Measurements from ENCODE around the gene GRIP1.

GRIP1 gene

DNA sequence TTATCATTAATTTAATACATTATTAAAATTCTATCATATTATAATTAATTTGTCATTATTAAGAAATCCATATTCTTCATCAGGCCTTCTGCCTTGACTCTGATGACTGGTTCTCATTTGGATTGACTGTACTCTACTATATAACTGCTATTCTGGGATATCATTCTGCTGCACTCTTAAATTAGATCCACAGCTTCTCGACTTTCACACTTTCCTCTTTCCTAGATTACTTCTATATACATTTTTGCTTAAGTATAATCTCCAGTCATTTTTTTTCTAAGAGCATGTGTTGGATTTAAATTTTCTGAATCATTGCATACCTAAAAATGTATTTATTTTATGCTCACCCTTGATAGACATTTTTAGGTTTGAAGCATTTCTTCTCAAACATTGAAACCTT lies 12.4 kb downstream of the GRIP1 start:
- no peak for DNase-seq (ENCODE audit: low read depth)
- TF ChIP-seq, protein P1, sequence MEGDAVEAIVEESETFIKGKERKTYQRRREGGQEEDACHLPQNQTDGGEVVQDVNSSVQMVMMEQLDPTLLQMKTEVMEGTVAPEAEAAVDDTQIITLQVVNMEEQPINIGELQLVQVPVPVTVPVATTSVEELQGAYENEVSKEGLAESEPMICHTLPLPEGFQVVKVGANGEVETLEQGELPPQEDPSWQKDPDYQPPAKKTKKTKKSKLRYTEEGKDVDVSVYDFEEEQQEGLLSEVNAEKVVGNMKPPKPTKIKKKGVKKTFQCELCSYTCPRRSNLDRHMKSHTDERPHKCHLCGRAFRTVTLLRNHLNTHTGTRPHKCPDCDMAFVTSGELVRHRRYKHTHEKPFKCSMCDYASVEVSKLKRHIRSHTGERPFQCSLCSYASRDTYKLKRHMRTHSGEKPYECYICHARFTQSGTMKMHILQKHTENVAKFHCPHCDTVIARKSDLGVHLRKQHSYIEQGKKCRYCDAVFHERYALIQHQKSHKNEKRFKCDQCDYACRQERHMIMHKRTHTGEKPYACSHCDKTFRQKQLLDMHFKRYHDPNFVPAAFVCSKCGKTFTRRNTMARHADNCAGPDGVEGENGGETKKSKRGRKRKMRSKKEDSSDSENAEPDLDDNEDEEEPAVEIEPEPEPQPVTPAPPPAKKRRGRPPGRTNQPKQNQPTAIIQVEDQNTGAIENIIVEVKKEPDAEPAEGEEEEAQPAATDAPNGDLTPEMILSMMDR (IDR thresholded peaks at IDR 0.05; ENCODE audit: low read depth, low read length), result no peak
- TF ChIP-seq POLR2A (IDR thresholded peaks at IDR 0.05; ENCODE audit: extremely low read depth, insufficient read length) (no peak), MYC (IDR thresholded peaks at IDR 0.05; ENCODE audit: low read depth, low read length) (no peak)
- TF ChIP-seq, protein P2, sequence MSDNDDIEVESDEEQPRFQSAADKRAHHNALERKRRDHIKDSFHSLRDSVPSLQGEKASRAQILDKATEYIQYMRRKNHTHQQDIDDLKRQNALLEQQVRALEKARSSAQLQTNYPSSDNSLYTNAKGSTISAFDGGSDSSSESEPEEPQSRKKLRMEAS (IDR thresholded peaks at IDR 0.05; ENCODE audit: low read depth, low read length), result no peak

DNA sequence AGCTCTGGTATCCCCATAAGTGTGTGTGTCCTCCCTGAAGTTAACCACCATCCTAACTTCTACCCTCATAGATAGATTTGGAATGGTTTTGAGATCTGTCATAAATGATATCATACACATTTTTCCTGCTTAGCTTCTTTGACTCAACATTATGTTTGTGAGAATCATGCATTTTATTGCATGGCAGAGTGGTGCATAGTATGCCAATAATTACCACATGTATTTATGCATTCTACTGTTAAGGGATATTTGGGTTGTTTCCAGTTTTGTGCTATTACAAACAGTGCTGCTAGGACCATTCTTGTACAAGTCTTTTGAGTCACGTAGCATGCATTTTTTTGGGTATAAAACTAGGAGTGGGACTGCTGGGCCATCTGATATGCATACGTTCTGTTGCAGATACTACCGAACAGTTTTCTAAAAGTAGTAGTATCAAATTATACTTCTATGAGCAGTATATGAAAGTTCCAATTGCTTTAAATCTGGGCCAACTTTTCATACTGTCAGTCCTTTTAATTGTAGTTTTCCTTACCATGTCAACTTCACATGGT lies 13.4 kb downstream of the GRIP1 start:
- DNase-seq (ENCODE audit: low read depth), result no peak
- no peak for TF ChIP-seq MYC (IDR thresholded peaks at IDR 0.05; ENCODE audit: low read depth, low read length)
- TF ChIP-seq, protein P1 (IDR thresholded peaks at IDR 0.05; ENCODE audit: low read depth, low read length), result no peak
- TF ChIP-seq, protein P2 (IDR thresholded peaks at IDR 0.05; ENCODE audit: low read depth, low read length), result no peak
- no peak for TF ChIP-seq POLR2A (IDR thresholded peaks at IDR 0.05; ENCODE audit: extremely low read depth, insufficient read length)

More for the DNA sequence above, 12.4 kb downstream of the GRIP1 start:
- H3K4me3 ChIP-seq (ENCODE audit: low read depth, low read length), result no peak overlapping the region

DNA sequence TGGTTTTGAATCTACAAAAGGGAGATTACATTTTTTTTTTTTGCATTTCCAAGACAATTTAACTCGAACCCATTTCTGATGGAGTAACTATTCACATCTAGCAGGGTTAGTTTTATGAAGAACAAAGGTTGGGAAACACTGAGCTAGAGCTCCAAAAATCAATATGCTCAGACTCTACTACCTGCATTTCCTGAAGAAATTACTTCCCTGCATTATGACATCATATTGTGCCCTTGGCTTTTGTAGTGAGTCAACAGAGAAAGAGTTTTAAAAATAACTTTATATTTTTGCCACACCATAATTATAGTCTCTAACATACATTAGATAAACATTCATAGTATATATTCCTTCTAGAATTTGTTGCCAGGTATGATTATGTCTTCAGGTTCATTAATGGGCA lies 14.8 kb downstream of the GRIP1 start:
- TF ChIP-seq, protein P1 (IDR thresholded peaks at IDR 0.05; ENCODE audit: low read depth, low read length), result no peak
- TF ChIP-seq, protein P2 (IDR thresholded peaks at IDR 0.05; ENCODE audit: low read depth, low read length), result no peak
- TF ChIP-seq MYC (IDR thresholded peaks at IDR 0.05; ENCODE audit: low read depth, low read length) (no peak), POLR2A (IDR thresholded peaks at IDR 0.05; ENCODE audit: extremely low read depth, insufficient read length) (no peak)
- no peak overlapping the region for H3K4me3 ChIP-seq (ENCODE audit: low read depth, low read length)
- DNase-seq (ENCODE audit: low read depth), result no peak

More for the DNA sequence above, 13.4 kb downstream of the GRIP1 start:
- H3K4me3 ChIP-seq (ENCODE audit: low read depth, low read length), result no peak overlapping the region

DNA sequence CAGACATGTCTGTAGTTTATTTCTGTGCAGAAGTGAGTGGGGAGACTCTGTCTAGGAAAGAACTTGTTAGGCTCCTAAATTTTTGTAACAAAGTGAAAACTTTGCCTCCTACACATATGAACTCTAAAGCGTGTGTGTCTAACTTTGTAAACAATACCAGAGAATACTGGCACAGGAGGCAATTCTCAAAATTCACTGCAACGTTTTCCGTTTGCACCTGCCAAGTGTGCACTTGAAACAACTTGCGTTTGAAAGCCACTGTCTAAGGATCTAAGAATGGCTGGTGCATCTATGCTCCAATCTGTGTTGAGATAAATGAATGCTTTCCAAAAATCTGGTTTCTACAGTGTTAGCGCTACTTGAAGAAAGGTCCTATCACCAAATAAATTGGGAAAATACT lies 15.3 kb downstream of the GRIP1 start:
- no peak overlapping the region for H3K4me3 ChIP-seq (ENCODE audit: low read depth, low read length)
- no peak for TF ChIP-seq POLR2A (IDR thresholded peaks at IDR 0.05; ENCODE audit: extremely low read depth, insufficient read length)
- TF ChIP-seq MYC (IDR thresholded peaks at IDR 0.05; ENCODE audit: low read depth, low read length), result no peak
- TF ChIP-seq, protein P2 (IDR thresholded peaks at IDR 0.05; ENCODE audit: low read depth, low read length), result no peak
- TF ChIP-seq, protein P1 (IDR thresholded peaks at IDR 0.05; ENCODE audit: low read depth, low read length), result no peak
- no peak for DNase-seq (ENCODE audit: low read depth)

DNA sequence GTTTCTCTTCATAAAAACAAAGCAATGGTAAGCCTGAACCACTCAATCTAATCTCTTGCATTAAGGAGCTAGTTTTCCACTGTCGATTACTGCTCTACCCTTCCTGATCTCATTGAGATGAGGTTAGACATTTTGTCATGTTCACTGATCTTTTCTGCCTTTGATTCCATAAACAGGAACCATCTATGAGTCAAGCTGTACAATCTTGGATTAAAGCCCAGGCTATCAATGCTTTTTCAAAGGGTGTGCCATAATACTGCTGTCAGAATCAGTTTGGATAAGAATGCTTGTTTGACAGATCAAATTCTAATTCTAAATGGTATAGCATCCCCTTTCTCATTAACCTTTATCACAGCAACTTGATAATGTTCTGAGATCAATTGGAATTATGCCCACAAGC lies 16.1 kb downstream of the GRIP1 start:
- H3K4me3 ChIP-seq (ENCODE audit: low read depth, low read length), result no peak overlapping the region
- TF ChIP-seq POLR2A (IDR thresholded peaks at IDR 0.05; ENCODE audit: extremely low read depth, insufficient read length) (no peak), MYC (IDR thresholded peaks at IDR 0.05; ENCODE audit: low read depth, low read length) (no peak)
- TF ChIP-seq, protein P2 (IDR thresholded peaks at IDR 0.05; ENCODE audit: low read depth, low read length), result no peak
- TF ChIP-seq, protein P1 (IDR thresholded peaks at IDR 0.05; ENCODE audit: low read depth, low read length), result no peak
- no peak for DNase-seq (ENCODE audit: low read depth)

All from NB4 (cell line).